HT-29 (cell line): ENCODE measurements around the gene GRID1. TPM values are rescaled to one million over a fixed set of nuclear protein-coding genes. Genes with fewer than 3 reads are reported as not detected.

Source experiments
- DNase-seq: peaks from one replicate; pipeline ENCODE4 v3.0.0-alpha.2; 2015; ENCODE audit warnings: low spot score
- total RNA-seq: library from RNA; depleted of rRNA; stranded (reverse); fragments of >200 nt; shearing (Covaris generic); gene quantifications from 2 replicates; pipeline ENCODE4 v1.2.3, GENCODE V29; 2014

GRID1 gene
- total RNA-seq, 1 experiment from 2014 or later: not detected

- no peak for DNase-seq
These were observed 135.9 kb downstream of the GRID1 start for GRCh38 chr10:86230557-86231180.

DNA sequence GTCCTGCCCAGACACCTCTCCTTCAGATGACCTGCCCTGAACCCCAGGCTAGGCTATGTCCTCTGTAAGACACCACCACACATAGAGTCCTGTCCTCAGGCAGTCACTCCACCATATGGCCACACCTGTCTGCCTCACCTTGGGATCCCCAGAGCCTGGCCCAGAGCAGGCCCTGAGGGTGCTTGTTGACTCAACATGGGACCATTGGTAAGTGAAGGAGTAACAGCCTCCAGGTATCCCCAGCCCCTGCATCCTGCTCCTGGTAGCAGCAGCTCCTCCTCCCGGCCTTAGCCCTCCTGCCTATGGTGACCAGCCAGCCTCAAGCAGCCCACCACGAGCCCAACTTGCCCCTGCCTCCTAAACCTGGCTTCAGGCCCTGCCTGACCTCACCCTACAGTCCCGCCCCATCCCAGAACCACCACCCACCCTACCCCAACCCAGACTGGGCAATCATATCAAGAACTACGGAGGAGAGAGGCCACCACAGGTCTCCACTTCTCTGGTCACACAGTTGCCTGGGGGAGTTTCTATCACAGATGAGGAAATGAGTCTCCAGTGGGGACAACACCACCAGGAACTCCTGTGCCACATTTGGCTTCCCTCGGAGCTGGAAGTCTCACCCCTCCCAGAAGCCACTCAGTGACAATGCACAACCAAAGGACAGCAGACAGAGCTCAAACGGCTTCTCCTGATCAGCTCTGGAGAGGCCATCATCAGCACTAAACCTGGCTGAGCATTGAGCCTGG lies 136.6 kb downstream of the GRID1 start:
- no peak for DNase-seq

- DNase-seq: no peak
These were observed 137.2 kb downstream of the GRID1 start for GRCh38 chr10:86229376-86229775.

GRCh38 chr10:86227501-86228258 lies 138.9 kb downstream of the GRID1 start:
- no peak for DNase-seq

DNA sequence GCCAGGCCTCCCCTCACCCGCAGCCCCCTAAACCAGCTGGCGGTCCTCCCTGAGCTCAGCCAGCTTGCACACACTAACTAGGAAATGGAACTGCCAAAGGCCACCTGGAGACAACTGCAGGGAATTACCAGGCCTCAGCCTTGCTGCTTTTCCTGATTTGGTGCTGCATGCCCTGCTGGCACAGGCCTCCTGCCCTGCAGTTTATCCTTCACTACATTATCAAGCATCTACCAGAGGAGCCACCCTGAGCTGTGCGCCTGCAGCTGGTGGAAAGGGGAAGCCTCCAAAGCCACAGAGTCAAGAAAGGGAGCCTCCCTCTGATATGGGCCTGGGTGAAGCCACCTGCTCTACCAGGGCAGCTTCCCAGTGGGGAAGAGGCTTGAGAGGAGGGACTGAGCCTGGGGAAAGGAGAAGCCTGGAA lies 139.8 kb downstream of the GRID1 start:
- no peak for DNase-seq

DNA sequence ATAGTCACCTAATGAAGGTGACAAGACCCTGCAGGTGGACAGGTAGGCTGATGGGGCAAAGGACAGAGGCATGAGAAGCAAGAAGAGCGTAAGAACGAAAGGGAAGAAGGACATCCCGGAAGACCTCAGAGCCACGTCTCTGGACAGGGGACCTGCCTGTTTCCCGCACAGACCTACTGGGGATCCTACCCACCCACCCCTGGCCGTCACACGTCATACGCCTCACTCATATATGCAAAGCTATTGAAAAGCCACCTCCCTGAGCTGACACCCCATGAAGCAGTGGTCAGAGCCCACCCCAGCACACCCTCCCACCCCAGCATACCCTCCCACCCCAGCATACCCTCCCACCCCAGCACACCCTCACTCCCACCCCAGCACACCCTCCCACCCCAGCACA lies 140.6 kb downstream of the GRID1 start:
- DNase-seq: no peak

DNA sequence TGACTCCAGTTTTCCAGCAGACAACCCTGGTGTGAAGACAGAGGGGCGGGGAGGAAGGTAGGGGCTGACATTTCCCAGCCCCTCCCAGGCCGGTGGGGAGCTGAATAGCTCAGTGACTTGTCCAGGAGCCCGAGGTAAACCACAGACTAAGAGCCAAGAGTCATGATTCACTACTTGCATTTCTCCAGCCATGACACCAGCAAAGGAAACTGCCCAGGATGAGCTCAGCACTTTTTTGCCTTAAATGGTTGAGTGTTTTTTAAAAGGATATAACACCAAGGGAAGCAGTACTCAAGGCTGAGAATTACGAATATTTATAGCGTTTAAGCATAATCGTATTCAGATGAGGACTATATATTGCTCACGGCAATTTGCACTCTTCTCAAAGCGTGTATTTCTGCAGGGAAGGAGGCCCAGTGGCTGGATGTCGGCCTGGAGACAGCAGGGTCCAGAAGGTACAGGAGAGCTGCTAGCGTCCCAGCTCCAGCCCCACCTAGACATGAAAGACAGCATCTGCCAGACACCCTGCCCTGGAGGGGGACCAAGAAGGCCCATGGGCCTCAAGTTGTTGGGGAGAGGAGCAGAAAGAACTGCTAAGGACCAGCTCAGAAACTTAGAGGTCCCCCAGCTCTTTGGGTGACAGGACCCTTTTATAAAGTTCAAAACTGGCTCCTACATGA lies 141.4 kb downstream of the GRID1 start:
- DNase-seq: no peak

DNA sequence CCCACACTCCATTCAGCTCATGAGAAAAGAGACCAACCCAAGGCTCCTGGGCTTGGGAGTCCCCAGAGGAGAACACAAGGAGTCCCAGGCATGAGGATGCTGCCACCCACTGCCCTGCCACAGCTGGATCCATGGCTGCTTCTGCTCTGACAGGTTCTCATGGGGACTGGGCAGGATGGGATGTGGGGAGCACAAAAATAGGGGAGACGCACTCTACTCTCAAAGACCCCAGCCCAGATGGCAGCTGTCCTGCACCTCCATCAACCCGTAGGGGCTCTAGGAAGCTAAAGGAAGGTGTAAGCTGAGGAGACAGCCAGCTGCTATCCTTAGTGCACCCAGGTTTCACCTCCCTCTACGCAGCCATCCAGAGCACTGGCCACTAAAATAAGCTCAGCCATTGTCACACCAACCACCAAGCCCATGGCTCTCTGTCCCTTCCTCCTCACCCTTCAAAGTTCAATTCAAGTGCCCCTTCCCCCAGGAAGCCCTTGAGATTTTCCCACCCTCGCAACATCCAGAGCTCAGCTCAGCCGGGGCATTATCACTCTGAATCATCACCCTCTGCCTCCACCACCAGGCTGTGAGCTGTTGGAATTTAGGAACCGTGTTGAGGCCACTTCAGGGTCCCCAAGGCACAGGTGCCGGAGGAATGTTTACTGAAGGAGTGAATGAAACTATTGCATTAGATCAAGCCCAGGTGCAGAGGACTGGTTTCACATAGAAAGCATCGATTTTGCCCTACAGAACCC lies 142.1 kb downstream of the GRID1 start:
- no peak for DNase-seq

- DNase-seq: no peak
These were observed 143.3 kb downstream of the GRID1 start for GRCh38 chr10:86223256-86223655.

GRCh38 chr10:86222687-86223086 lies 143.9 kb downstream of the GRID1 start:
- no peak for DNase-seq

DNA sequence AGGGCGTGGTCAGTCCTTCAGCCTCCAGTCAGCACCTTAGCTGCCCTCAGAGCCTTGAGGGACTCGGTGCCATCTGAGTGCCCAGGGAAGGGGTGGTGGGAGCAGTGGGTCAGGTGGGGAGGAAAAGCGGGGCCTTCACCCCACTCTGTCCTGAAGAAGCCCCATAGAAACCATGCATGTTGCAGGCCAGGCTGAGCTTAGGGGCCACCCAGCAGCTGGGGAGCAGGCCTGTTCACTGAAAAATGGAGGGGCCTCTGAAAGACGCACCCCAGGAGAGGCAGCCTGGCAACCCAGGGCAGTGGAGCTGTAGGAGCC lies 144.3 kb downstream of the GRID1 start:
- DNase-seq: no peak

DNA sequence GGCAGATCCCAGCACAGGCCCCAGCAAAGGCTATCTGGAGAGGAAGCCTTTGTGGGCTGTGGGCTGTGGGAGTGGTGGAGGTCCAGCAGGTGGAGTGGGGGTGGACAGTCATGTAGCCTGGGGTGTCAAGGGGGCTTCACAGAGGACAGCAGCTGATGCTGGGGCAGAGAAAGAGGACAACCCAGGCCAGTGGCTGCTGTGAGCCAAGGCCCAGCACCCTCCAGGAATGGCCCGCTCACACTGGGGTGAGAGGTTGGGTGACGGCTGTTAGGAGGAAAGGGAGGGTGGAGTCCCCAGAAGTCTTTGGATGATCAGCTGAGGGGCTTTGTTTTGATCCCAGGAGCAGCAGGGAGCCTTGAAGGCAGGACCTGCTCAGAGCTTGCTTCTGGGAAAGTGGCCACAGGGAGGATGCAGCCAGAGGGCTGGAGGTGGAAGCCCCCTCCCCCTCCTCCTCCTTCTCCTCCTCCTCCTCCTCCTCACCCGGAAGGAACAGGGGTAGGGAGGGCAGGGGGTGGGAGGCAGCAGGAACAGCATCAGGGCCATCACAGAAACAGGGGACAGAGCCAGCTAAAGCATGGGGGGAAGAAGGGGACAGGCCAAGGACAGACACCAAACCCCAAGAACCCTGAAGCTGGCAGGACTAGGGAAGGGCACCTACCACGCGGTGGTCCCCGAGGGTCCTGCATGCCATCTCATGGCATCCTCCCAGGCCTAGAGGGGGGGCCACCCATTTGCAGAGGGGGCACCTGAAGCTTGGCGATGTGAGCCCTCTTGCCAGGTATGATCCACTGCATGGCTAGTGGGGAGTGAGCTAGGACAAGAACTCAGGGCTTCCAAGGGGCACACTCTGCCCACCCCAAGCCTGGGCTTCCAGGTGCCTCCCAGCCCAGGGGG lies 144.9 kb downstream of the GRID1 start:
- DNase-seq: no peak

DNA sequence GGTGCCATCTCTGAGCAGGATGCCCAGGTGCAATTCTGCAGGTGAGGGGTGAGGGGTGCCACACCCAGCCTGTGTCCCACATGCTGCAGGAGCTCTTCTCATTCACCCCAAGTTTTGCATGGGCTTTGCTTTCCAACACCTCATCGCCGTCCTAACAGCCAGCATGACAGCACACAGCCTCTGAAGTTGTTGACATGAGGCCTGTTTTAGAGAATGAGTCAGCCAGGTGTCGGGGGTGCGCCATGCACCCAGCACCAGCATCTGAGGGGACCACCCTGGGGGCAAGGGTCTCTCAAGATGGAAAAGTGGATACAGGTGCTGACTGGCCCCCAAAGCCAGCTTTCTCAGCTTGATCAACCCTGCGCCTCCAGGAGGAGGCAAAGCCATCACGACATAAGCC lies 146.0 kb downstream of the GRID1 start:
- no peak for DNase-seq

- no peak for DNase-seq
These were observed 147.3 kb downstream of the GRID1 start for GRCh38 chr10:86219271-86219670.

DNA sequence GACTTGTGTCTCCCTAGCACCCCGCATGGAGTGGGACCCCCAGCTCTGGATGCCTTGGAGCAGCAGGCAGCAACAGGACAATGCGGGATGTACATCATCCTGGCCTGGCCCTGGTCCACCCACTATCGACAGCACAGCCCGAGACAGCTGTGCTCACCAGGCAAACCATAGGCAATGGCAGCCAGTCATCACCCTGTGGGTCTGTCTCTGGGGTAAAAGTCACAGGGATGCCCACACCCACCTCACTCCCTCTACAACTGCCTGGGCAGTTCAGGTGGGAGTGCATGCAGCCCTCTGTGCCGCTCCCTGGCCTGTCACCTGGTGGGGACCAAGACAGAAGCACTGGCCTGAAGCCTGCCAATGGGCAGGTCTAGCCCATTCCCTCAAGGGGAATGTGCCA lies 147.8 kb downstream of the GRID1 start:
- no peak for DNase-seq

DNA sequence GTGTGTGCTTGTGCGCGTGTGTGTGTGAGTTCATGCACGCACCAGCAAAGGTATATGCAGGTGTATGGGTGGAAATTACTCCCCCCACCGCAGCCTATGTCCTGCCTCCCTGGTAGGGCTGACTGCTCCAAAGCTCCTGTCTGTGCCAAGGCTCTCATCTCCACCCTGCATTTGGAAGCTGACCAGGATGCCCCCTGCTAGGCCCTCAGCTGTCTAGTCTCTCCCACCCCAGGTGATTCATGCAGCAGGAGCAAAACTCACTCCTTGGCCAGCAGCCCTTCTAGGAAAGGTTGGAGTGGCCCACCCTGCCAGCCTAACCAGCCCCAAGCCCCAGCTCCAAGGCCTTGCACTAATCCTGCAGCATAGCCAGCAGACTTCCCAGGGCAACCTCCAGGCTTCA lies 148.4 kb downstream of the GRID1 start:
- DNase-seq: no peak

- no peak for DNase-seq
These were observed 149.1 kb downstream of the GRID1 start for GRCh38 chr10:86217371-86218080.

- no peak for DNase-seq
These were observed 149.7 kb downstream of the GRID1 start for GRCh38 chr10:86216886-86217285.

DNA sequence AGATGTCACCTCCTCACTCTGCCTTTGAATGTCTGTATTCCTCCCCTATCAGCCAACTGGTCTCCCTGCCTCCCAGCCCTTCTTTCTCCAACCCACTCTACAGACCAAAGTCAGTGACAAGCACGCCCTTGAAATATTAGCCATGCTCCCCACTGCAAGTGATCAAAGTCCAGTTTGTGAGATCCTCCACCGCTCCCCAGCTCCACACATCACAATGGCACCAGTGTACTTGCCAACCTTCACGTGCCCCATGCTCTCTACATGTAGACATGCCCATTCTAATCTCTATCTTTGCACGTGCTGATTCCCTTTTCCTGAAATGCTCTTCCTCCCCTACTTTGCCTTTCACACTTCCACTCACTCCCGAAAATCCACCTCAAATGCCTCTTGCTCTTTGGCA lies 150.9 kb downstream of the GRID1 start:
- DNase-seq: no peak

DNA sequence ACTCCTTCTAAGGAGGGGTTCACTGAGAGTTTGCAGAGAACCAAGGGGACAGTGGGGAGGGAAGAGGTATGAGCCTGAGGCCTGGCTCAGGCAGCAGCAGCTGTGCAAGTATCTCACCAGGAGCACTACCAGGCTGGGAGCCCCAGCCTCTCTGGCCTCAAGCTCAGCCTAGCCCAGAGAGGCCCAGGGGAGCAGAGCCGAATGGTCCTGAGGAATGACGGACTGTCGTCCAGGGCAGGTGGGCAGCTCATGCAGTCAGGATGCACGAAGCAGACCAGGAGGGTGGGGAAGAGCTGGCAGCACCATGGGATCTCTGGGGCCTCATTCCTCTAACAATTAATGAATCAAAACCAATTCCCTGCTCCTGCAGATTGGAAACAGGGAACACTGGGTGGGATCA lies 151.5 kb downstream of the GRID1 start:
- no peak for DNase-seq
